Activated CD4-positive, alpha-beta T cell treated with anti-CD3 and anti-CD28 coated beads, Interleukin-2, amount 50 U/mL, for 1 hour (primary cell): ENCODE measurements around the gene SRPRA.

Experiments used
- DNase-seq: peaks from one replicate; pipeline ENCODE4 v3.0.0-alpha.2; 2020

Gene SRPRA

GRCh38 chr11:126225295-126225665 lies 43.4 kb downstream of the SRPRA start:
- no peak for DNase-seq

- no peak for DNase-seq
Observed at GRCh38 chr11:126224647-126225294, 43.9 kb downstream of the SRPRA start.

- no peak for DNase-seq
Observed at GRCh38 chr11:126219547-126219946, 49.1 kb downstream of the SRPRA start.

GRCh38 chr11:126217491-126217890 lies 51.2 kb downstream of the SRPRA start:
- no peak for DNase-seq

GRCh38 chr11:126216526-126217305 lies 52.0 kb downstream of the SRPRA start:
- DNase-seq = no peak

- DNase-seq = no peak
Observed at GRCh38 chr11:126214841-126215240, 53.9 kb downstream of the SRPRA start.

- no peak for DNase-seq
Observed at GRCh38 chr11:126214441-126214840, 54.3 kb downstream of the SRPRA start.
